NCI-H345 treated with DMSO at 0.1 percent for 48 hours (cell line): ENCODE measurements around the gene ICAM3.
"Not testable (repeated sequence)": the region's sequence is repeated elsewhere in the genome, so short reads cannot be mapped to it uniquely, and the experiment has no call there.

Experiments
- DNase-seq: peaks from one replicate; lab custom pipeline; 2025; ENCODE audit not compliant: unreplicated experiment; lab: John Stamatoyannopoulos, UW

ICAM3 gene, protein sequence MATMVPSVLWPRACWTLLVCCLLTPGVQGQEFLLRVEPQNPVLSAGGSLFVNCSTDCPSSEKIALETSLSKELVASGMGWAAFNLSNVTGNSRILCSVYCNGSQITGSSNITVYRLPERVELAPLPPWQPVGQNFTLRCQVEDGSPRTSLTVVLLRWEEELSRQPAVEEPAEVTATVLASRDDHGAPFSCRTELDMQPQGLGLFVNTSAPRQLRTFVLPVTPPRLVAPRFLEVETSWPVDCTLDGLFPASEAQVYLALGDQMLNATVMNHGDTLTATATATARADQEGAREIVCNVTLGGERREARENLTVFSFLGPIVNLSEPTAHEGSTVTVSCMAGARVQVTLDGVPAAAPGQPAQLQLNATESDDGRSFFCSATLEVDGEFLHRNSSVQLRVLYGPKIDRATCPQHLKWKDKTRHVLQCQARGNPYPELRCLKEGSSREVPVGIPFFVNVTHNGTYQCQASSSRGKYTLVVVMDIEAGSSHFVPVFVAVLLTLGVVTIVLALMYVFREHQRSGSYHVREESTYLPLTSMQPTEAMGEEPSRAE

DNA sequence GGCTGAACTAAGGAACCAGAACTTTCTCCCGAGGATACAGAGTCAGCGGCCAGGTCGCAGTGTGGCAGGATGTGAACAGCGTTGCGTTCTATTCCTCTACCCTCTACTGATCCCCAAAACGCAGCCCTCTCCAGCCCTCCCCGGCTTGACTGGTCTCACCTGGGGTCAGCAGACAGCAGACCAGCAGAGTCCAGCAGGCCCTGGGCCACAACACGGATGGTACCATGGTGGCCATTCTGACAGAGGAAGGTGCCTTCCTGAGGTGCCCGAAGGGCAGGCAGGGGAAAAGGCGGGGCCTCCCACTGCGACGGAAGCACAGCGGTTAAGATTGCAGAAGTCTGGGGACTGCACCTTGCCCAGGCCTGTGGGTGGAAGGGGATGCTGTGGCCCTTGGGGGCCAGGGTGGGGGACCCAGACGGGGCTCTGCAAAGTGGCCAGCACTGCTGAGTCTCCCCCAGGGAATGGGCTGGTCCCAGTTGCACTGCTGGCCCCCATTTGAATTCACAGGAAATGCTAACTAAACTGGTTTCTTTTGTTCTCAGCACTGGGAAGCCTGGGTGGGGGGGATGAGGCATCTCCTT is at the start of gene ICAM3:
Gene ICAM3, minus strand, starts transcription at position 245 of the 581 bp plus-strand sequence. Its CDS starts 10 bp downstream, at position 235.
- DNase-seq: no peak

- peak; percentile 78 for DNase-seq
Measured at GRCh38 chr19:10388957-10389356, 49.5 kb upstream of the ICAM3 start.

DNA sequence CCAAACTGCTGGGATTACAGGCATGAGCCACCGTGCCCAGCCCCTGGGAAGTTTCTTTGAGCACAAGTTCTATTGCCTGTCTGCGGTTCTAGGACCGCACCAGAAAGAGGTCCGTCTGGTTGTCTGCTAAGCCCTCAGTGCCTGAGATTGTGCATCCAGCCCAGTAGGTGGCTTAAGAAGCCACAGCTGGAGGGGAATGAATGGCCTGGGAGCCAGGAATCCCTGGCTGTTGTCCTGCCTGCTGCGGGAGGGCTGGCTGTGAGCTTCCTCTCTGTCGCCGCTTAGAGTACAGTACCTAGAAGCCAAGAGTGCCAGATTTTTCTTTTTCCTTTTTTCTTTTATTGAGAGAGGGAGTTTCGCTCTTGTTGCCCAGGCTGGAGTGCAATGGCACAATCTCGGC is 45.2 kb upstream of the ICAM3 start:
- DNase-seq: no peak

- not testable (repeated sequence) for DNase-seq
Measured at GRCh38 chr19:10383223-10383499, 43.7 kb upstream of the ICAM3 start.

- peak; percentile 96 for DNase-seq
Measured at GRCh38 chr19:10380313-10381102, 41.1 kb upstream of the ICAM3 start, which contains the start of gene TYK2. TSS of gene TYK2 (minus strand) at chr19:10380572. CDS start at chr19:10378406, 2,166 bp downstream.

DNA sequence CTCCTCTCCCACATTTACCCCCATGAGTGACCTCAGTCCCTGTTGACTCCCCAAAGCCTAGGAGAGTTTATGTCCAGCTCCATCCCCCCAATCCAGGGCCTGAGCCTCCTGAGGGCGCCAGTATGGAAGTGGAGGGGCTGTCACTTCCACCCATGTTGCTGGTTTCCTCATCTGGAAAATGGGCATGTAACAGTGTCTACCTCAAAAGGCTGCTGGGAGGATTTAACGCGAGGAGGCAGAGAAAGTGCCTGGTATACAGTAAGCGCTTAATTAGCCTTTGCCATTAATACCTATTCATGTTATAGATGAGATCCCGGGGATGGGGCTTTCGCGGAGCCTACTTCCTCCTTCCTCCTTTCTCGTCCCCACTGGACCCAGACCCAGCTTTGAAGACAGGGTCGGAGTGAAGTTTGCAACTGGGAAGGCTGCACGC is 40.5 kb upstream of the ICAM3 start:
- no peak for DNase-seq

- DNase-seq: no peak
Measured at GRCh38 chr19:10378124-10378523, 38.7 kb upstream of the ICAM3 start.

DNA sequence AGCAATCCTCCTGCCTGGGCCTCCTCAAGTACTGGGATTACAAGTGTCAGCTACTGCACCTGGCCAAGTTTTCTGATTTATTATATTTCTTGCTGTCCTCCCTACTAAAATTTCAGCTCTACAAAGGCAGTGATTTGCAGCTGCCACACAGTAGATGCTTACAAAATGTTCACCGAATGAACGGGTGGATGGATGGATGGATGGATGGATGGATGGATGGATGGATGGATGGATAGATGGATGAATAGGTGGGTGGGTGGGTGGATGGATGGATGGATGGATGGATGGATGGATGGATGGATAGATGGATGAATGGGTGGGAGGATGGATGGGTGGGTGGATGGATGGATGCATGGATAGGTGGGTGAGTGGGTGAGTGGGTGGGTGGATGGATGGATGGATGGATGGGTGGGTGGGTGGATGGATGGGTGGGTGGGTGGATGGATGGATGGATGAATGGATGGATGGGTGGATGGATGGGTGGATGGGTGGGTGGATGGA is 37.8 kb upstream of the ICAM3 start:
- not testable (repeated sequence) for DNase-seq

DNA sequence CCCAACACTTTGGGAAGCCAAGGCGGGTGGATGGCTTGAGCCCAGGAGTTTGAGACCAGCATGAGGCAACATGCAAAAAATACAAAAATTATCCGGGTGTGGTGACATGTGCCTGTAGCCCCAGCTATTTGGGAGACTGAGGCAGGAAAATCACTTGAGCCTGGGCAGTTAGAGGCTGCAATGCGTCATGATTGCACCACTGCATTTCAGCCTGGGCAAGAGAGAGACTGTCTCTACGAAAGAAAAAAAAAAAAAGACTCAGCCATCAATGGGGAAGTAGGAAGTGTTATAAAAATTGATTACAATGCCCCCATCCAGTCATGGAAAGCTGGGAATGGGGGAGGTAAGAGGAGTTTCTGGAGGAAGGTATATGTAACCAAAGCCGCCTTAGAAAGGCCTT is 35.5 kb upstream of the ICAM3 start:
- DNase-seq: no peak

GRCh38 chr19:10372690-10373089 is 33.3 kb upstream of the ICAM3 start:
- DNase-seq: no peak

DNA sequence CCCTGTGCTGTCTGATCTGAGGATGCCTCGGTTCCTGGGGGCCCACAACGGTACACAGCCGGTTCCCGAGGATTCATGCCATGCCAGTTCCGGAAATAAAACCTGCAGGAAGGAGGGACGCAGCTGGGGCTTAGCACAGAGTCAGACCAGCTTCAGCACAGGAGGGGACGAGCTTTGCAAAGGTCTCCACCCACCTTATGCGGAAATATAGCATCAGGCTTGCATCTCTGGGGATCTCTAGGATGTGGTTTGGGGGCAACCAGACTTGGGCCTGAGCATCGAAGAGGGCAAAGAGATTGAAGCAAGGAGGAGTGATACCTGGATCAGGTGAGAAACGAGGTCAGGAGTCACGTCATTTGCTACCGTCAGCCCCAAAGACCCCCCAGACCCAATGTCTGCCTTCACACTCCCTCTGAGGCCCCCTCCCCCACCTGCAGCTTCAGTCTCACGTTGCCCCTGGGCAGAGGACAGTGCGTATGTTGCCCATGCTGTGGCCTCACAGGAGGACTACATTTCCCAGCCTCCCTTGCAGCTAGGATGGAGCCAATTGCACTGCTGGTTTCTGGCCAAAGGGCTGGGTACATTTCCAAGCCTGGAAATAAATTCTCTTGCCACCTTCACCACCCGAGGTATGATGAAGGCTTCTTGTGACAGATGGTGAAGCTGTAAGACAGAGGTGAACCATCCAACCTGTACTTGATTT is 28.8 kb upstream of the ICAM3 start:
- no peak for DNase-seq

- not testable (repeated sequence) for DNase-seq
Measured at GRCh38 chr19:10366950-10367512, 27.6 kb upstream of the ICAM3 start.

DNA sequence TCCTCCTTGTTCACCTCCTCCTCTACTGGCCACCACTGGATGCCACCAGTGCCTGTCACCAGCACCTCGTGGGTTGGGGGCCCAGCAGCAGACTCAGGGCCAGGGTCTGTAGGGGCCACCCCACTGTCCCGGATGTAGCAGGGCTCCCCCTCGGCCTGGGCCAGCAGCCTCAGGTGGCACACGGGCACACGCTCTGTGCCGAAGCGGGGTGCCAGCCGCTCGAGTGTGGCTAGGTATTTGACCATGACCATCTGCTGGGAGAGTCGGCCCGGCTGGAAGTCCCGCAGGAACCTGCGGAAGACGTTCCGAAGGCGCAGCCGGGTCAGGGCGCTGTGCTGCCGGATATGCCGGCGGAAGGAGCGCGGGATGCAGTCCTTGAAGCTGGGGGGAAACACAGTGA is 26.1 kb upstream of the ICAM3 start:
- no peak for DNase-seq

GRCh38 chr19:10364644-10365043 is 25.2 kb upstream of the ICAM3 start:
- DNase-seq: no peak

DNA sequence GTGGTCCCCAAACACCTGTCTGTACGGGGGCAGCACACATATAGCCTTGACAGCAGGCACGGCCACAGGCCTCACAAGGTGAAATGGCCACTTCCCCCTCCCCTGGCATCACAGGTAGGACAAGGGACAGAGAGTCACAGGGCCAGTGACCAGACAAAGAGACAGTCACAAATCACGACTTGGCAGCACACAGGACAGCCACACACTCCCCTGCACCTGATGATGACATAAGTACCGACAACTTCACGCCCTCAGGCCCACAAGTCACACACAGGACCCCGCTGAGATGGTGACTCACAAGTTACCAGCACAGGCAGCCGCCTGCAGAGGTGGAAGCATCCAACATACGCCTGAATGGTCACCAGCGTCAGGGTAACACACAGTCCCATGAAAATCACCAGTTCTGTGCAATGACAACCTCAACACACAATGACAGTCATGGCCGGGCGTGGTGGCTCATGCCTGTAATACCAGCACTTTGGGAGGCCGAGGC is 24.4 kb upstream of the ICAM3 start:
- DNase-seq: no peak

GRCh38 chr19:10362259-10362658 is 22.8 kb upstream of the ICAM3 start:
- no peak for DNase-seq

- no peak for DNase-seq
Measured at GRCh38 chr19:10361569-10362011, 22.2 kb upstream of the ICAM3 start.

DNA sequence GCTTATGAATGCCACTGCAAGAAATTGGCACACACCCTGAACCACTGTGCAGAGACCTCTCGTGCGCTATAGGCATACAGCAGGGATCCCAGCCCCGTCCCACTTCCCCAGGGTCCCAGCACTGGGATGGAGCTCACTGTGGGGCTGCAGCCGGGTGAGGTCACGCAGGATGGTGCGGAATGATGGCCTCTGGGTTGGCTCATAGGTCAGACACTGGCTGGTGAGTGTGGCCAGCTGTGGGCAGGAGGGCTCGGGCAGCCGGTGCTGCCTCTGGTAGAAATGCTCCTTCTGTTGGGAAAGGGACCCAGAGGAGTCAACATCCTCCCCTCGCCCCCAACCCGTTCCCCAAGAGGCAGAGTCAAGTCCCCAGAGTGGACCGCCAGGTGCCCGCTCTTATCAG is 17.0 kb upstream of the ICAM3 start:
- DNase-seq: no peak

GRCh38 chr19:10353793-10354391 is 14.5 kb upstream of the ICAM3 start:
- no peak for DNase-seq
